IPS-18a (cell line): Measurements from ENCODE around the gene GPR15LG.

ENCODE experiments used
- H3K27ac ChIP-seq: one replicate; pipeline ENCODE4 v1.5.1; 2013; ENCODE audit warnings: low read length
- H3K27me3 ChIP-seq: one replicate; pipeline ENCODE4 v1.6.1; 2013; ENCODE audit warnings: mild to moderate bottlenecking, low read length; ENCODE audit not compliant: control insufficient read depth, insufficient read depth
- H3K36me3 ChIP-seq: one replicate; pipeline ENCODE4 v1.6.1; 2013; ENCODE audit warnings: low read depth, low read length; ENCODE audit not compliant: control insufficient read depth
- H3K4me1 ChIP-seq: one replicate; pipeline ENCODE4 v1.6.1; 2013; ENCODE audit warnings: low read depth, low read length; ENCODE audit not compliant: control insufficient read depth
- H3K4me3 ChIP-seq: one replicate; pipeline ENCODE4 v1.5.1; 2013; ENCODE audit warnings: low read length
- H3K9ac ChIP-seq: one replicate; pipeline ENCODE4 v1.6.1; 2013; ENCODE audit warnings: mild to moderate bottlenecking, low read length, moderate library complexity
- H3K9me3 ChIP-seq: one replicate; pipeline ENCODE4 v1.6.1; 2013; ENCODE audit warnings: low read depth, low read length; ENCODE audit not compliant: control insufficient read depth

Gene GPR15LG

GRCh38 chr10:84208023-84208422 is 34.4 kb downstream of the GPR15LG start:
- Histone ChIP-seq H3K27me3 (no peaks in the 10 kb centered on the region), H3K4me3 (no peak overlapping the region), H3K9ac (no peak overlapping the region), H3K36me3 (no peaks in the 10 kb centered on the region), H3K27ac (no peak overlapping the region), H3K4me1 (no peaks in the 10 kb centered on the region), H3K9me3 (no peaks in the 10 kb centered on the region)

GRCh38 chr10:84211566-84211965 is 38.0 kb downstream of the GPR15LG start:
- no peaks in the 10 kb centered on the region for H3K27me3 ChIP-seq
- H3K9ac ChIP-seq, result no peak overlapping the region
- H3K4me3 ChIP-seq, result no peak overlapping the region
- H3K4me1 ChIP-seq, result no peaks in the 10 kb centered on the region
- H3K9me3 ChIP-seq, result no peaks in the 10 kb centered on the region
- H3K36me3 ChIP-seq, result no peaks in the 10 kb centered on the region
- H3K27ac ChIP-seq, result no peak overlapping the region

GRCh38 chr10:84212014-84212413 is 38.4 kb downstream of the GPR15LG start:
- no peaks in the 10 kb centered on the region for H3K27me3 ChIP-seq
- no peaks in the 10 kb centered on the region for H3K36me3 ChIP-seq
- no peaks in the 10 kb centered on the region for H3K4me1 ChIP-seq
- H3K4me3 ChIP-seq, result no peak overlapping the region
- H3K9me3 ChIP-seq, result no peaks in the 10 kb centered on the region
- H3K27ac ChIP-seq, result no peak overlapping the region
- no peak overlapping the region for H3K9ac ChIP-seq

- H3K9ac ChIP-seq, result no peak overlapping the region
- H3K27me3 ChIP-seq, result no peaks in the 10 kb centered on the region
- H3K9me3 ChIP-seq, result no peaks in the 10 kb centered on the region
- H3K36me3 ChIP-seq, result no peaks in the 10 kb centered on the region
- no peak overlapping the region for H3K4me3 ChIP-seq
- H3K27ac ChIP-seq, result no peak overlapping the region
- no peaks in the 10 kb centered on the region for H3K4me1 ChIP-seq
These were observed 39.5 kb downstream of the GPR15LG start for GRCh38 chr10:84213076-84213475.

GRCh38 chr10:84214046-84214572 is 40.5 kb downstream of the GPR15LG start:
- H3K9ac ChIP-seq, result no peak overlapping the region
- H3K27me3 ChIP-seq, result no peaks in the 10 kb centered on the region
- H3K27ac ChIP-seq, result no peak overlapping the region
- no peak overlapping the region for H3K4me3 ChIP-seq
- no peaks in the 10 kb centered on the region for H3K36me3 ChIP-seq
- no peaks in the 10 kb centered on the region for H3K4me1 ChIP-seq
- no peaks in the 10 kb centered on the region for H3K9me3 ChIP-seq

GRCh38 chr10:84214612-84215235 is 41.1 kb downstream of the GPR15LG start:
- no peaks in the 10 kb centered on the region for H3K36me3 ChIP-seq
- H3K27ac ChIP-seq, result no peak overlapping the region
- no peak overlapping the region for H3K9ac ChIP-seq
- H3K9me3 ChIP-seq, result no peaks in the 10 kb centered on the region
- H3K27me3 ChIP-seq, result no peaks in the 10 kb centered on the region
- no peak overlapping the region for H3K4me3 ChIP-seq
- H3K4me1 ChIP-seq, result no peaks in the 10 kb centered on the region

GRCh38 chr10:84216834-84217233 is 43.2 kb downstream of the GPR15LG start:
- H3K4me3 ChIP-seq, result no peak overlapping the region

GRCh38 chr10:84217746-84218145 is 44.1 kb downstream of the GPR15LG start:
- Histone ChIP-seq H3K4me1 (no peaks in the 10 kb centered on the region), H3K9ac (no peak overlapping the region), H3K27ac (no peak overlapping the region), H3K27me3 (no peaks in the 10 kb centered on the region), H3K4me3 (no peak overlapping the region), H3K9me3 (no peaks in the 10 kb centered on the region), H3K36me3 (no peaks in the 10 kb centered on the region)

More at GRCh38 chr10:84216834-84217233, 43.2 kb downstream of the GPR15LG start:
- Histone ChIP-seq H3K9ac (no peak overlapping the region), H3K9me3 (no peaks in the 10 kb centered on the region), H3K27ac (no peak overlapping the region), H3K27me3 (no peaks in the 10 kb centered on the region), H3K36me3 (no peaks in the 10 kb centered on the region), H3K4me1 (no peaks in the 10 kb centered on the region)

- Histone ChIP-seq H3K27ac (no peak overlapping the region), H3K4me1 (no peaks in the 10 kb centered on the region), H3K9ac (no peak overlapping the region), H3K36me3 (no peaks in the 10 kb centered on the region), H3K27me3 (no peaks in the 10 kb centered on the region), H3K9me3 (no peaks in the 10 kb centered on the region), H3K4me3 (no peak overlapping the region)
These were observed 48.3 kb downstream of the GPR15LG start for GRCh38 chr10:84221916-84222315.

GRCh38 chr10:84224411-84225028 is 50.9 kb downstream of the GPR15LG start:
- Histone ChIP-seq H3K4me3 (no peak overlapping the region), H3K9me3 (no peaks in the 10 kb centered on the region), H3K4me1 (no peaks in the 10 kb centered on the region), H3K9ac (no peak overlapping the region), H3K27ac (no peak overlapping the region), H3K27me3 (no peaks in the 10 kb centered on the region), H3K36me3 (no peaks in the 10 kb centered on the region)

GRCh38 chr10:84225427-84226173 is 52.0 kb downstream of the GPR15LG start, which contains the start of gene LRIT2:
LRIT2 (minus strand) TSS chr10:84225544; CDS start chr10:84225520, 24 bp downstream.
- H3K27me3 ChIP-seq, result no peaks in the 10 kb centered on the region
- H3K36me3 ChIP-seq, result no peaks in the 10 kb centered on the region
- no peak within 1 kb of the TSS for H3K4me3 ChIP-seq
- H3K9me3 ChIP-seq, result no peaks in the 10 kb centered on the region
- H3K4me1 ChIP-seq, result no peaks in the 10 kb centered on the region
- no peak within 1 kb of the TSS for H3K9ac ChIP-seq
- H3K27ac ChIP-seq, result no peak within 1 kb of the TSS
